OCI-LY3 (cell line): ENCODE measurements around the gene SRRM4.
"Not testable (repeated sequence)": the region's sequence is repeated elsewhere in the genome, so short reads cannot be mapped to it uniquely, and the experiment has no call there.

Experiments
- H2AFZ ChIP-seq: fragments of 200-600, 300-600 bp; shearing (Covaris generic); 2 replicates; pipeline ENCODE4 v1.6.0; 2014; ENCODE audit warnings: antibody characterized with exemption, low read depth, low read length
- H3K27ac ChIP-seq: fragments of 200-600, 300-600 bp; sonication (generic); 2 replicates; pipeline ENCODE4 v1.5.1; 2014; ENCODE audit warnings: mild to moderate bottlenecking, low read length, moderate library complexity, mixed read lengths
- H3K27me3 ChIP-seq: fragments of 200-600, 300-600 bp; sonication (generic); 2 replicates; pipeline ENCODE4 v1.6.1; 2014; ENCODE audit warnings: low read depth, low read length, mixed read lengths
- H3K36me3 ChIP-seq: fragments of 200-600, 300-600 bp; sonication (generic); replicated peaks from 2 replicates; pipeline ENCODE3; 2014; ENCODE audit warnings: low read depth, low read length, mixed read lengths
- H3K4me1 ChIP-seq: fragments of 300-600, 200-600 bp; sonication (generic); 2 replicates; pipeline ENCODE4 v1.6.1; 2014; ENCODE audit warnings: low read length, mixed read lengths
- H3K4me2 ChIP-seq: fragments of 200-600, 300-600 bp; sonication (generic); 2 replicates; pipeline ENCODE4 v1.6.1; 2014; ENCODE audit warnings: low read length, mixed read lengths
- H3K4me3 ChIP-seq: fragments of 300-600, 200-600 bp; sonication (generic); 2 replicates; pipeline ENCODE4 v1.5.1; 2014; ENCODE audit warnings: antibody characterized with exemption, mild to moderate bottlenecking, low read length, moderate library complexity
- H3K79me2 ChIP-seq: fragments of 300-600, 200-600 bp; shearing (Covaris generic); 2 replicates; pipeline ENCODE4 v1.6.1; 2014; ENCODE audit warnings: mild to moderate bottlenecking, low read length, mixed read lengths
- H3K9ac ChIP-seq: fragments of 300-600, 200-600 bp; shearing (Covaris generic); 2 replicates; pipeline ENCODE4 v1.6.0; 2014; ENCODE audit warnings: mild to moderate bottlenecking, low read length, moderate library complexity
- H3K9me3 ChIP-seq: fragments of 200-600, 300-600 bp; shearing (Covaris generic); 2 replicates; pipeline ENCODE4 v1.6.1; 2014; ENCODE audit warnings: low read length, mixed read lengths; ENCODE audit not compliant: insufficient read depth
- H4K20me1 ChIP-seq: fragments of 200-600, 300-600 bp; sonication (generic); 2 replicates; pipeline ENCODE4 v1.6.1; 2016; ENCODE audit warnings: low read length, mixed read lengths; ENCODE audit not compliant: insufficient read depth
- CTCF ChIP-seq: fragments of 200-600, 300-600 bp; sonication (generic); IDR thresholded peaks from 2 replicates; pipeline ENCODE4 v1.5.1; 2014; ENCODE audit warnings: antibody characterized with exemption, low read length, low read depth
- EZH2phosphoT487 ChIP-seq: fragments of 200-600 bp; shearing (Covaris generic); IDR thresholded peaks from 2 replicates; pipeline ENCODE4 v1.6.1; 2018; ENCODE audit warnings: antibody characterized with exemption, mixed run types, low read depth

Gene SRRM4

GRCh38 chr12:119025786-119026185 is 44.4 kb downstream of the SRRM4 start:
- H3K27ac ChIP-seq: no peak overlapping the region
- H3K4me3 ChIP-seq: no peak overlapping the region
- H3K4me1 ChIP-seq: no peaks in the 10 kb centered on the region
- no peaks in the 10 kb centered on the region for H3K9me3 ChIP-seq
- no peaks in the 10 kb centered on the region for H3K27me3 ChIP-seq
- no peaks in the 10 kb centered on the region for H4K20me1 ChIP-seq
- no peaks in the 10 kb centered on the region for H3K79me2 ChIP-seq
- H2AFZ ChIP-seq: no peak overlapping the region
- H3K36me3 ChIP-seq: no peaks in the 10 kb centered on the region
- H3K4me2 ChIP-seq: no peak overlapping the region
- no peak for TF ChIP-seq CTCF
- TF ChIP-seq EZH2phosphoT487: no peak
- no peak overlapping the region for H3K9ac ChIP-seq

GRCh38 chr12:119033332-119033731 is 52.0 kb downstream of the SRRM4 start:
- not testable (repeated sequence) for H3K79me2 ChIP-seq, H2AFZ ChIP-seq, H3K9me3 ChIP-seq, H3K36me3 ChIP-seq, H4K20me1 ChIP-seq, H3K27ac ChIP-seq, H3K4me1 ChIP-seq, H3K4me2 ChIP-seq, H3K27me3 ChIP-seq, H3K9ac ChIP-seq, H3K4me3 ChIP-seq

GRCh38 chr12:119036878-119037825 is 55.8 kb downstream of the SRRM4 start:
- H3K4me2 ChIP-seq: no peak overlapping the region
- no peak for TF ChIP-seq EZH2phosphoT487
- peak; percentile 59 for TF ChIP-seq CTCF
- H3K4me1 ChIP-seq: no peaks in the 10 kb centered on the region
- no peaks in the 10 kb centered on the region for H3K9me3 ChIP-seq
- H3K27me3 ChIP-seq: no peaks in the 10 kb centered on the region
- no peaks in the 10 kb centered on the region for H3K79me2 ChIP-seq
- no peak overlapping the region for H3K4me3 ChIP-seq
- H4K20me1 ChIP-seq: no peaks in the 10 kb centered on the region
- no peak overlapping the region for H2AFZ ChIP-seq
- no peak overlapping the region for H3K9ac ChIP-seq
- no peak overlapping the region for H3K27ac ChIP-seq
- H3K36me3 ChIP-seq: no peaks in the 10 kb centered on the region

GRCh38 chr12:119044094-119044493 is 62.8 kb downstream of the SRRM4 start:
- no peak for TF ChIP-seq EZH2phosphoT487
- TF ChIP-seq CTCF: no peak
- no peaks in the 10 kb centered on the region for H3K4me1 ChIP-seq
- no peaks in the 10 kb centered on the region for H3K27me3 ChIP-seq
- no peaks in the 10 kb centered on the region for H3K79me2 ChIP-seq
- no peak overlapping the region for H3K9ac ChIP-seq
- H3K27ac ChIP-seq: no peak overlapping the region
- no peak overlapping the region for H3K4me2 ChIP-seq
- H4K20me1 ChIP-seq: no peaks in the 10 kb centered on the region
- H2AFZ ChIP-seq: no peak overlapping the region
- no peak overlapping the region for H3K4me3 ChIP-seq
- H3K9me3 ChIP-seq: no peaks in the 10 kb centered on the region
- H3K36me3 ChIP-seq: no peaks in the 10 kb centered on the region
